GM21528 (cell line): ENCODE data around the gene CA11.

Experiments
- ATAC-seq: cut with Tn5 transposase; IDR thresholded peaks from one replicate; pipeline ENCODE4 v1.9.1; 2021; ENCODE audit warnings: mild to moderate bottlenecking, moderate library complexity; ENCODE audit not compliant: unreplicated experiment, low FRiP score

Gene CA11

DNA sequence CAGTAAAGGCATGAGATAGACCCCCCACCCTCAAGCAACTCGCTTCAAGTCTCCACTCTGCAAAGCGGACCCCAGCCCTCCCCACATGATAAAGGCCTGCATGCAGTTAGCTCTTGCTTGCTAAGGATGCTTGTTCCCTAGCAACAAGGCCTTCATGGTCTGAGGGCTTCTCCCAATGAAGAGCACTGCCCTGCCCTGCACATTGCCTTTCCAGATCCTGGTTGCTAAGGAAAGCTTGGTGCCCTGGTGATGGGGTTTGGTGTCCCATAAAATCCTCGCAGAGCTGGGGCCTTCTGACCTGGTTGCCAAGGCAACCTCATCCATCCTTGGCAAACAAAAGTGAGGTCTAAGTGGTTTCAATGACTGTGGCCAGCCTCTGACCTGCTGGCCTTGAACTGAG lies 14.8 kb downstream of the CA11 start:
- no peak for ATAC-seq

- no peak for ATAC-seq
These were observed 15.5 kb downstream of the CA11 start for GRCh38 chr19:48630296-48631063.

DNA sequence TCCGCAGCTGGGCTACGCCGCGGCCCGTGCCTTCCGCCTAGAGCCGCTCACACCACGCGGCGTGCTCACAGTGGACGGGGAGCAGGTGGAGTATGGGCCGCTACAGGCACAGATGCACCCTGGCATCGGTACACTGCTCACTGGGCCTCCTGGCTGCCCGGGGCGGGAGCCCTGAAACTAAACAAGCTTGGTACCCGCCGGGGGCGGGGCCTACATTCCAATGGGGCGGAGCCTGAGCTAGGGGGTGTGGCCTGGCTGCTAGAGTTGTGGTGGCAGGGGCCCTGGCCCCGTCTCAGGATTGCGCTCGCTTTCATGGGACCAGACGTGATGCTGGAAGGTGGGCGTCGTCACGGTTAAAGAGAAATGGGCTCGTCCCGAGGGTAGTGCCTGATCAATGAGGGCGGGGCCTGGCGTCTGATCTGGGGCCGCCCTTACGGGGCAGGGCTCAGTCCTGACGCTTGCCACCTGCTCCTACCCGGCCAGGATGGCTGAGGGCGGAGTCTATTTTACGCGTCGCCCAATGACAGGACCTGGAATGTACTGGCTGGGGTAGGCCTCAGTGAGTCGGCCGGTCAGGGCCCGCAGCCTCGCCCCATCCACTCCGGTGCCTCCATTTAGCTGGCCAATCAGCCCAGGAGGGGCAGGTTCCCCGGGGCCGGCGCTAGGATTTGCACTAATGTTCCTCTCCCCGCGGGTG lies 16.2 kb downstream of the CA11 start:
- ATAC-seq, result no peak

DNA sequence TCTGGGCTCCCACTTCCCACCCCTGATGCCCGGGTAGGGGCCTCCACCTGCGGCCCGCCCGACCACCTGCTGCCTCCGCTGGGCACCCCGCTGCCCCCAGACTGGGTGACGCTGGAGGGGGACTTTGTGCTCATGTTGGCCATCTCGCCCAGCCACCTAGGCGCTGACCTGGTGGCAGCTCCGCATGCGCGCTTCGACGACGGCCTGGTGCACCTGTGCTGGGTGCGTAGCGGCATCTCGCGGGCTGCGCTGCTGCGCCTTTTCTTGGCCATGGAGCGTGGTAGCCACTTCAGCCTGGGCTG lies 16.7 kb downstream of the CA11 start:
- no peak for ATAC-seq

DNA sequence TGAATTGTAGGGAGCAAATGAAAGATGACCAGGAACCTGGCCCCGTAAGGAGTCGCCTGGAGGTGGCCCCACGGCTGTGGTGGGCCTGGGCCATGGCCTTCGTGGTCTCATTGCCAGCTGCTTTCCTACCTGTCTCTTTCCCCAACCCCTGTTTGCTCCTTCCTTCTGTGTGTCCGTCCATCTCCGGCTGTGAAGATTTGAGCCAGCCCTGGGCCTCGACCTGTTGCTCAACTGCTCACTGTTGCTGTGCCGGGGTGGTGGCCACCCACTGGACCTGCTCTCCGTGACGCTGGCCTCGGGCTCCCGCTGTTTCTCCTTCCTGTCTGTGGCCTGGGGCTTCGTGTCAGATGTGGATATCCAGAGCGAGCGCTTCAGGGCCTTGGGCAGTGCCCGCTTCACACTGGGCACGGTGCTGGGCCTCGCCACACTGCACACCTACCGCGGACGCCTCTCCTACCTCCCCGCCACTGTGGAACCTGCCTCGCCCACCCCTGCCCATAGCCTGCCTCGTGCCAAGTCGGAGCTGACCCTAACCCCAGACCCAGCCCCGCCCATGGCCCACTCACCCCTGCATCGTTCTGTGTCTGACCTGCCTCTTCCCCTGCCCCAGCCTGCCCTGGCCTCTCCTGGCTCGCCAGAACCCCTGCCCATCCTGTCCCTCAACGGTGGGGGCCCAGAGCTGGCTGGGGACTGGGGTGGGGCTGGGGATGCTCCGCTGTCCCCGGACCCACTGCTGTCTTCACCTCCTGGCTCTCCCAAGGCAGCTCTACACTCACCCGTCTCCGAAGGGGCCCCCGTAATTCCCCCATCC lies 17.3 kb downstream of the CA11 start:
- ATAC-seq, result no peak

GRCh38 chr19:48627865-48628314 lies 18.1 kb downstream of the CA11 start:
- ATAC-seq, result no peak

DNA sequence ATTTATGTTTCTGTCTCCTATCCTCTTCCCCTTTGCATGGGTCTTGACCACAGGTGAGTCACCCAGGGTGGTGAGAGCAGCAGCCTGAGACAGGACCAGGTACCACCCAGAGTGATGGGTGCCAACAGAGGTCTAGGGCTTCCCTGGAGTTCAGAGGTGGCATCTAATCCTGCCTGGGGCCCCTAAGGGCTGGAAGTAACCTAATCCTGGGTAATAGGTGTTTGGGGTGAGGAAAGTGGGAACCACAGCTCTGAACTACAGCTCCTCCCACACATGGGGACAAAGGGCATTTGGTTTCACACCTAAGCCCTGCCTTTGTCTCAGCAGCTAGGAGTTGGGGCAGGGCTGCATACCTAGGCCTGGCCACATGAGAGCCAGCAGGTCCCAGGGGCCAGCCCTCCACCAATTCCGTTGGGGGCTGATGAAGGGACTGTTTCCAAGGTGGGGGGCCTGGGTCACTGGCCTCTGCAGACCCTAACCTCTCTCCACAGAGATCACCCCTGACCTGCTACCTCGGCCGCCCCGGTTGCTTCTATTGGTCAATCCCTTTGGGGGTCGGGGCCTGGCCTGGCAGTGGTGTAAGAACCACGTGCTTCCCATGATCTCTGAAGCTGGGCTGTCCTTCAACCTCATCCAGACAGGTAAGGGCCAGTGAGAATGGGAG lies 18.7 kb downstream of the CA11 start:
- no peak for ATAC-seq

GRCh38 chr19:48625891-48626327 lies 20.1 kb downstream of the CA11 start:
- no peak for ATAC-seq

- no peak for ATAC-seq
These were observed 20.9 kb downstream of the CA11 start for GRCh38 chr19:48624791-48625723.

- peak; percentile 52 for ATAC-seq
These were observed 21.9 kb downstream of the CA11 start for GRCh38 chr19:48624067-48624594.

DNA sequence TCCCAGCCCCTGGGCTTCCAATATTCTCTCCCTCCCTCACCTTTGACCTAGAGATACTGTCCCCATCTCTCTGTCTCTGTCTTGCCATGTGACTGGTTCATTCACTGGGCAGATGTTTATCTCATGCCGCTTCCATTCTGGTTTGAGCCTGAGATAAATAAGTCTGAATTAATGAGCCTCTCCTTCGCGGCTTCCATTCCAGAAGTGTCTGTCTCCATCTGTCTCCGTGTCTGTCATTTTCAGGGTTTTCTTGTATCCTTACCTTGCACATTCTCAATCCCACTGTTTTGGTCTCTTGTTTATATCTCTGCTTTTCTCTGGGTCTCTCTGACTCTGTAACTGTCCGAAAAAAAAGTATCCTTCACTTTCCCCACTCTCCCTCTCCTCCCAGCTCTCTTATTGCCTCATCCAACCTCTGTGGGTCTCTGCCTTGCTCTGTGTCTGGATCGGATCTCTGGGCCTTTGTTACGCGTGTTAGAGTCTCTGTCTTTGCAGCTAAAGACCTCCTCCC lies 22.4 kb downstream of the CA11 start:
- no peak for ATAC-seq

DNA sequence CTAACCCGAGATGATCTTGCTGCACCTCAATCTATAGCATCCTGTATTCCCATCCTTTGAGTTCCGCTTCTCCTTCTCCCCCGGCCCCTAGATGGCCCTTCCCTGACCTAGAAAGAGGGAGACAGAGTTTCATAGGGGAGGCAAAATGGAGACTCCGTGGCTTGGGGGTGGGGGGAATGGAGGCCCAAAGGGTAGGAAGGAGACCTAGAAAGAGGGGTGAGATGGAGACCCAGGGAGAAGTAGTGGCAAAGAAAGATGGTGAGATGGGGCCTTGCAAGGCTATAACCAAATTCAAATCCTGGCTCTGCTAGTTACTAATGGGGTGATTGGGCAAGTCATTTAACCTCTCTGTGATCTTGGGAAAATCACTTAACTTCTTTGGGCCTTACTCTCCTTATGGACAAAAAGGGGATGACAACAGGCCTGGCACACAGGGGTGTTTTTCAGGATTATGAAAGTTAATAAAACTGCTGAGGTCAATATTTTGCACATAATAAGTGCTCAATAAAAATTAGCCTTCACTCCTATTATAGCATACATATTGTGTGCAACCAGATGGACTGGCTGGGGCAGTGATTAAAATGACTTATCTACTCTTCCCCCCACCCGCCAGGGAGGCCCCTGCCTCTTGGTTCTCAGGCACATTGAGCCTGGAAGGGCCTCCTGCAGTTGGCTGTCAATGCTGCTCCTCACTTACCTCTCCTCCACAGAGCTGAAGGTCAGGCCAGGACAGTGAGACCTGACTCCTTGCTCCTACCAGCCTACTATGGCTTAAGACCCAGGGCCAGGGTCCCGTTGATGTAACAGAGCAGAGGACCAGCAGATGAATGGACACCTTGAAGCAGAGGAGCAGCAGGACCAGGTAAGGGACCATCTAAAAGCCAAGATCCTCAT lies 26.0 kb downstream of the CA11 start:
- ATAC-seq, result no peak

GRCh38 chr19:48618916-48619691 lies 26.9 kb downstream of the CA11 start, which contains the start of the genes RPL18 and SPHK2:
Gene RPL18, minus strand, starts transcription at chr19:48619178. Its CDS starts 35 bp downstream, at chr19:48619143.
Gene SPHK2, plus strand, starts transcription at chr19:48619506. Its CDS starts 1,009 bp downstream, at chr19:48620515.
- ATAC-seq, result peak; percentile 79

DNA sequence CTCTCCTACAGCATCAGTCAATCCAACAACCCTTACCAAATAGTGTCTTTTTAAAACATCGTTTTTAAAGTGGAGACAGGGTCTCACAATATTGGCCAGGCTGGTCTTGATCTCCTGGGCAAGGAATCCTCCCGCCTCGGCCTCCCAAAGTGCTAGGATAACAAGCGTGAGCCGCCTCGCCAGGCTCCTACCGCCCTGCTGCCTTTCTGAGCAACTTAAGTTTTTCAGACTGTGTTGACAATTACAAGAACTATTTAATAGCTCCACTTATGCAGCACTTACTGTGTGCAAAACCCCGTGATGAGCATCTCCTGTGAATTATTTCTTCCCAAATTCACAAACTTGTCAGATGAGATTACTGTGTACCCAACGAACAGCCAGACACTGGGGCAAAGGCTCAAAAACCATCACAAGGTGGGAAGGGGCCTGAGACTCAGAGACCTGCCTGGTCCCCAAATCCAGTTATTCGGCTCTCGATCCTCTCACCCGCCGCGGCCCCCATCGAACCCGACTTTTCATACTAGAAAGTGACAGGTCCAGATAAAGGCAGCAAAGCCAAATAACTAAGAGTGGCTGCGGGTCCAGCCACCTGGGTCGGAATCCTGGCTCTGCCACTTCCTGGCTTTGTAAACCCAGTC lies 27.6 kb downstream of the CA11 start:
- ATAC-seq, result no peak

GRCh38 chr19:48617146-48617937 lies 28.6 kb downstream of the CA11 start:
- no peak for ATAC-seq

- no peak for ATAC-seq
These were observed 29.4 kb downstream of the CA11 start for GRCh38 chr19:48616491-48617056.
